ENCODE data around the gene MEPCE. TPM values are rescaled to one million over a fixed set of nuclear protein-coding genes. Genes with fewer than 3 reads are reported as not detected.

Gene MEPCE
- total and polyA plus RNA-seq, 9 of the 15 experiments (the other 6 are each of a cell fraction or from before 2014, with no cell fraction given): 10.9 to 76.3 (median 44.1) TPM

DNA sequence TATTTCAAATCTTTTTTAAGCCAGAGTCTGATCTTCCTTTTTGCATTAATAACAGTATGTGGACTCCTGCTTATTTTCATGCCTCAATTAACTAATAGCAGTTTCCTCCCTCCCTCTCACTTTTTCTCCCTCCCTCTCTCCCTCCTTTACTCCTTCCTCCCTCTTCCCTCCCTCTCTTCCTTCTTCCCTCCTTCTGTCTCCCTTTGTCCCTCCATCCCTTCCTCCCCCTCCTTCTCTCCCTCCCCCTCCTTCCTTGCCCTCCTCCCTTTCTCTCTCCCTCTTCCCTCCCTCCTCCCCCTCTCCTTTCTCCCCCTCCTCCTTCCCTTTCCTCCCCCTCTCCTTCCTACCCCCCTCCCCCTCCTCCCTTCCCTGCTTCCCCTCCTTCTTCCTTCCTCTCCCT lies 3.1 kb upstream of the MEPCE start:
- Histone ChIP-seq H3K4me3 (no peak overlapping the region), H3K79me2 (ENCODE audit: control insufficient read depth, insufficient read depth, low read length) (peaks cover 21% of the 10 kb centered on the region), H2AFZ (ENCODE audit: low read depth, low read length) (no peak overlapping the region), H4K20me1 (replicated peaks; ENCODE audit: control insufficient read depth, insufficient read depth, low read length) (peaks cover 4% of the 10 kb centered on the region; the same call in 1 of the 2 replicates), H3K9me3 (replicated peaks; ENCODE audit: control insufficient read depth, insufficient read depth, low read depth, low read length) (peaks cover 4% of the 10 kb centered on the region; the same call in 1 of the 2 replicates), H3K36me3 (ENCODE audit: control insufficient read depth, insufficient read depth, low read length) (peaks cover 11% of the 10 kb centered on the region), H3K9me1 (ENCODE audit: control insufficient read depth, insufficient read depth, low read length) (peaks cover 6% of the 10 kb centered on the region), H3K4me2 (ENCODE audit: insufficient read depth, low read length) (no peak overlapping the region), H3K9ac (ENCODE audit: insufficient read depth in 1 of 2, low read depth in 2 of 2, low read length in 2 of 2) (no peak overlapping the region), H3K27me3 (ENCODE audit: control insufficient read depth in 2 of 2, insufficient read depth in 2 of 2, low read length in 2 of 2) (no peaks in the 10 kb centered on the region), H3K4me1 (replicated peaks in 1 of 2; ENCODE audit: control insufficient read depth in 2 of 2, insufficient read depth in 2 of 2, low read length in 2 of 2) (peaks cover 12 to 31% of the 10 kb centered on the region in 2 experiments), H3K27ac (ENCODE audit: extremely low read depth, low read depth, low read length) (no peak overlapping the region)
- ChIA-PET POLR2A (no interaction called here), CTCF (ENCODE audit: low intra/inter-chr PET ratio) (no interaction called here)
- intact Hi-C loops (cut with micrococcal nuclease) (no loop called here), in situ Hi-C loops (cut with MboI) (no loop called here)
- FAIRE-seq (no peak), DNase-seq (ENCODE audit: extremely low read depth in 1 of 4, low spot score in 3 of 4) (no peak), ATAC-seq (no peak)
- no TSS peak for BruUV-seq (replicated peaks)
- no peak for TF ChIP-seq ZKSCAN1 (IDR thresholded peaks at IDR 0.05; ENCODE audit: low read depth, low read length)
- TF ChIP-seq, protein P1, sequence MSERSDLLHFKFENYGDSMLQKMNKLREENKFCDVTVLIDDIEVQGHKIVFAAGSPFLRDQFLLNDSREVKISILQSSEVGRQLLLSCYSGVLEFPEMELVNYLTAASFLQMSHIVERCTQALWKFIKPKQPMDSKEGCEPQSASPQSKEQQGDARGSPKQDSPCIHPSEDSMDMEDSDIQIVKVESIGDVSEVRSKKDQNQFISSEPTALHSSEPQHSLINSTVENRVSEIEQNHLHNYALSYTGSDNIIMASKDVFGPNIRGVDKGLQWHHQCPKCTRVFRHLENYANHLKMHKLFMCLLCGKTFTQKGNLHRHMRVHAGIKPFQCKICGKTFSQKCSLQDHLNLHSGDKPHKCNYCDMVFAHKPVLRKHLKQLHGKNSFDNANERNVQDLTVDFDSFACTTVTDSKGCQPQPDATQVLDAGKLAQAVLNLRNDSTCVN (CRISPR knock-in tag; IDR thresholded peaks at IDR 0.05): 0 out of 2 replicates have a peak, but pooled peaks have one; percentile 50
- no peak for TF ChIP-seq CAMTA2 (CRISPR knock-in tag; conservative IDR thresholded peaks at IDR 0.05)
- no peak for TF ChIP-seq ZNF766 (CRISPR knock-in tag; conservative IDR thresholded peaks at IDR 0.05)
- TF ChIP-seq SIN3A (IDR thresholded peaks at IDR 0.05; ENCODE audit: borderline replicate concordance in 2 of 2, control insufficient read depth in 1 of 2, low read depth in 2 of 2, low read length in 2 of 2): no peak
- TF ChIP-seq ZNF830 (CRISPR knock-in tag; IDR thresholded peaks at IDR 0.05): no peak
- TF ChIP-seq ZNF551 (CRISPR knock-in tag; IDR thresholded peaks at IDR 0.05): no peak
- no peak for TF ChIP-seq TAF7 (tag; IDR thresholded peaks at IDR 0.05)
- no peak for TF ChIP-seq SMC3 (conservative IDR thresholded peaks at IDR 0.05; ENCODE audit: insufficient read depth, low read depth, low read length)
- no peak for TF ChIP-seq ZNF224 (CRISPR knock-in tag; IDR thresholded peaks at IDR 0.05)
- peak; percentile 80 for TF ChIP-seq ZNF512 (tag; IDR thresholded peaks at IDR 0.05)
- no peak for TF ChIP-seq CTCF (IDR thresholded peaks at IDR 0.05 in 2 of 3, conservative IDR thresholded peaks at IDR 0.05 in 1 of 3; ENCODE audit: insufficient read depth in 2 of 3, low read depth in 1 of 3, low read length in 3 of 3)
- TF ChIP-seq RBM17 (IDR thresholded peaks at IDR 0.05; ENCODE audit: borderline replicate concordance, low read depth, low read length): no peak
- no peak for TF ChIP-seq SPI1 (IDR thresholded peaks at IDR 0.05; ENCODE audit: borderline replicate concordance, low read depth, low read length)
- no peak for TF ChIP-seq DLX4 (CRISPR knock-in tag; IDR thresholded peaks at IDR 0.05)
- TF ChIP-seq, protein P2, sequence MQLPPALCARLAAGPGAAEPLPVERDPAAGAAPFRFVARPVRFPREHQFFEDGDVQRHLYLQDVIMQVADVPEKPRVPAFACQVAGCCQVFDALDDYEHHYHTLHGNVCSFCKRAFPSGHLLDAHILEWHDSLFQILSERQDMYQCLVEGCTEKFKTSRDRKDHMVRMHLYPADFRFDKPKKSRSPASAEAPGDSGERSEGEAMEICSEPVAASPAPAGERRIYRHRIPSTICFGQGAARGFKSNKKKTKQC (CRISPR knock-in tag; IDR thresholded peaks at IDR 0.05): no peak
- no peak for TF ChIP-seq NFIC (IDR thresholded peaks at IDR 0.05)
- no peak for TF ChIP-seq ZNF717 (CRISPR knock-in tag; IDR thresholded peaks at IDR 0.05)
- TF ChIP-seq CBX1 (IDR thresholded peaks at IDR 0.05; ENCODE audit: low read depth): no peak
